HG02763 (cell line): ENCODE measurements around the gene RNMT.
A peak's percentile ranks its signal among the peaks of the same experiment; 100 is the strongest.

Experiments used
- ATAC-seq: cut with Tn5 transposase; IDR thresholded peaks from one replicate; pipeline ENCODE4 v1.9.1; 2021; ENCODE audit warnings: mild to moderate bottlenecking, moderate library complexity; ENCODE audit not compliant: unreplicated experiment

Gene RNMT

GRCh38 chr18:13809531-13810255, 83.2 kb downstream of the RNMT start:
- no peak for ATAC-seq

- no peak for ATAC-seq
Observed at GRCh38 chr18:13810950-13811485, 84.5 kb downstream of the RNMT start.

GRCh38 chr18:13811993-13812392, 85.5 kb downstream of the RNMT start:
- no peak for ATAC-seq

GRCh38 chr18:13813271-13813849, 86.9 kb downstream of the RNMT start:
- ATAC-seq: peak; percentile 81
